Measurements from ENCODE around the gene APOM.

- TF ChIP-seq POLR2A (IDR thresholded peaks at IDR 0.05) (no peak), CTCF (IDR thresholded peaks at IDR 0.05) (no peak)
Observed at GRCh38 chr6:31676904-31677303, 21.2 kb downstream of the APOM start.

Data from testis (tissue), 2 donors.